CD14-positive monocyte (primary cell): ENCODE results near the gene HCFC2. TPM values are rescaled to one million over a fixed set of nuclear protein-coding genes. Genes with fewer than 3 reads are reported as not detected.

Source experiments
- DNase-seq, 3 donors: peaks; one replicate each; pipeline ENCODE4 v3.0.0-alpha.2; 2011 to 2022
- H2AFZ ChIP-seq: 2 replicates; pipeline ENCODE4 v1.6.0; 2012; ENCODE audit warnings: mild to moderate bottlenecking, low read depth, low read length, inconsistent platforms; ENCODE audit not compliant: insufficient read depth, poor library complexity, severe bottlenecking
- H3K27ac ChIP-seq, 2 donors: 1 replicate in 1 of 2; 2 replicates in 1 of 2; pipeline ENCODE4 v1.5.1; 2012 to 2013; ENCODE audit warnings: low read length in 2 of 2, control low read depth in 1 of 2, inconsistent platforms in 1 of 2, low read depth in 1 of 2, mild to moderate bottlenecking in 1 of 2
- H3K27me3 ChIP-seq, 2 donors: one replicate each; pipeline versions ENCODE4 v1.6.0 to v1.6.1; 2011 to 2013; ENCODE audit warnings: low read length in 2 of 2; ENCODE audit not compliant: control insufficient read depth in 2 of 2, insufficient read depth in 2 of 2
- H3K36me3 ChIP-seq, 2 donors: replicated peaks in 1 of 2; 1 replicate in 1 of 2; 2 replicates in 1 of 2; pipeline versions ENCODE4 v1.5.1 to v1.6.1; 2012 to 2013; ENCODE audit warnings: low read length in 2 of 2, control low read depth in 1 of 2, inconsistent platforms in 1 of 2, mild to moderate bottlenecking in 1 of 2; ENCODE audit not compliant: insufficient read depth in 2 of 2, control insufficient read depth in 1 of 2
- H3K4me1 ChIP-seq, 2 donors: 1 replicate in 1 of 2; 2 replicates in 1 of 2; pipeline versions ENCODE4 v1.5.1 to v1.6.1; 2012 to 2013; ENCODE audit warnings: low read length in 2 of 2, control low read depth in 1 of 2, inconsistent platforms in 1 of 2, mild to moderate bottlenecking in 1 of 2, moderate library complexity in 1 of 2; ENCODE audit not compliant: insufficient read depth in 2 of 2, control insufficient read depth in 1 of 2
- H3K4me2 ChIP-seq: replicated peaks from 2 replicates; pipeline ENCODE3; 2012; ENCODE audit warnings: low read length, moderate library complexity, mild to moderate bottlenecking; ENCODE audit not compliant: poor library complexity, severe bottlenecking; ENCODE audit errors: extremely low read depth
- H3K4me3 ChIP-seq, 3 experiments: fragments of 200-600 bp in 1 of 3; sonication (generic) in 1 of 3; replicated peaks in 1 of 3; 1 replicate in 2 of 3; 2 replicates in 1 of 3; pipeline ENCODE4 v1.5.1; 2011 to 2013; ENCODE audit warnings: low read length in 3 of 3, mild to moderate bottlenecking in 3 of 3, control low read depth in 2 of 3, low read depth in 2 of 3, inconsistent platforms in 1 of 3, moderate library complexity in 1 of 3
- H3K79me2 ChIP-seq: 2 replicates; pipeline ENCODE4 v1.6.0; 2012; ENCODE audit warnings: mild to moderate bottlenecking, control low read depth, inconsistent platforms, low read length, moderate library complexity; ENCODE audit not compliant: insufficient read depth
- H3K9ac ChIP-seq: 2 replicates; pipeline ENCODE4 v1.6.0; 2017; ENCODE audit warnings: low read length, mild to moderate bottlenecking; ENCODE audit not compliant: insufficient read depth, poor library complexity, severe bottlenecking
- H3K9me3 ChIP-seq, 2 donors: replicated peaks in 1 of 2; 1 replicate in 1 of 2; 2 replicates in 1 of 2; pipeline versions ENCODE4 v1.5.1 to v1.6.1; 2012 to 2013; ENCODE audit warnings: low read length in 2 of 2, control low read depth in 1 of 2; ENCODE audit not compliant: control insufficient read depth in 1 of 2, insufficient read depth in 1 of 2
- H4K20me1 ChIP-seq: 2 replicates; pipeline ENCODE4 v1.6.0; 2012; ENCODE audit warnings: mild to moderate bottlenecking, low read length, control low read depth, moderate library complexity; ENCODE audit not compliant: insufficient read depth
- H3K27ac Mint-ChIP-seq, 7 donors: one replicate each; pipeline ENCODE4 v1.8.0; 2020; ENCODE audit warnings: mild to moderate bottlenecking in 7 of 7, mixed read lengths in 7 of 7, moderate library complexity in 6 of 7, inconsistent platforms in 2 of 7
- H3K27me3 Mint-ChIP-seq, 3 donors: one replicate each; pipeline ENCODE4 v1.8.0; 2021 to 2022; ENCODE audit warnings: low read depth in 3 of 3, mild to moderate bottlenecking in 3 of 3, mixed read lengths in 3 of 3, moderate library complexity in 3 of 3, inconsistent platforms in 1 of 3
- H3K36me3 Mint-ChIP-seq, 2 donors: one replicate each; pipeline ENCODE4 v1.8.0; 2020; ENCODE audit warnings: mixed read lengths in 2 of 2, inconsistent platforms in 1 of 2, mild to moderate bottlenecking in 1 of 2
- H3K4me1 Mint-ChIP-seq: one replicate; pipeline ENCODE4 v1.8.0; 2020; ENCODE audit warnings: mild to moderate bottlenecking, mixed read lengths
- H3K4me3 Mint-ChIP-seq, 2 donors: one replicate each; pipeline ENCODE4 v1.8.0; 2020; ENCODE audit warnings: mild to moderate bottlenecking in 2 of 2, mixed read lengths in 2 of 2, moderate library complexity in 1 of 2
- H3K9me3 Mint-ChIP-seq, 7 donors: one replicate each; pipeline ENCODE4 v1.8.0; 2020 to 2022; ENCODE audit warnings: mixed read lengths in 7 of 7, mild to moderate bottlenecking in 6 of 7, moderate library complexity in 6 of 7, inconsistent platforms in 2 of 7
- WGBS: methylation state at CpG from one replicate; pipeline ENCODE4 v1.1.5; 2013; ENCODE audit warnings: missing lambda C conversion rate; ENCODE audit not compliant: insufficient coverage; 5-methylcytosine and 5-hydroxymethylcytosine counted together
- intact Hi-C, 2 donors: fragments of 100-400 bp; cut with micrococcal nuclease; formaldehyde crosslinking; loops; one replicate each; pipeline versions ENCODE4 v1.15.0 to v1.15.1; 2023
- polyA plus RNA-seq, 3 donors: library from polyadenylated mRNA; depleted of rRNA in 1 of 3; unstranded in 2 of 3; stranded (reverse) in 1 of 3; fragments of 300-500 nt in 2 of 3; fragments of >200 nt in 1 of 3; fragmentation: Illumina TruSeq in 2 of 3; gene quantifications; 1 replicate in 2 of 3; 2 replicates in 1 of 3; pipeline ENCODE4 v1.2.3, GENCODE V29; 2012 to 2021
- TF ChIP-seq, protein P1 (sequence below): fragments of 200-600 bp; IDR thresholded peaks from one replicate; pipeline ENCODE4 v1.8.0; 2022; ENCODE audit warnings: antibody characterized with exemption, mild to moderate bottlenecking

HCFC2 gene
- polyA plus RNA-seq, 3 donors: 3.3 to 8.7 (median 4.3) TPM

GRCh38 chr12:104054681-104055346 lies 9.5 kb upstream of the HCFC2 start:
- whole genome bisulfite sequencing: 95% methylated on average over 3 of the region's 4 CpGs
- intact Hi-C loops: no loop called here

DNA sequence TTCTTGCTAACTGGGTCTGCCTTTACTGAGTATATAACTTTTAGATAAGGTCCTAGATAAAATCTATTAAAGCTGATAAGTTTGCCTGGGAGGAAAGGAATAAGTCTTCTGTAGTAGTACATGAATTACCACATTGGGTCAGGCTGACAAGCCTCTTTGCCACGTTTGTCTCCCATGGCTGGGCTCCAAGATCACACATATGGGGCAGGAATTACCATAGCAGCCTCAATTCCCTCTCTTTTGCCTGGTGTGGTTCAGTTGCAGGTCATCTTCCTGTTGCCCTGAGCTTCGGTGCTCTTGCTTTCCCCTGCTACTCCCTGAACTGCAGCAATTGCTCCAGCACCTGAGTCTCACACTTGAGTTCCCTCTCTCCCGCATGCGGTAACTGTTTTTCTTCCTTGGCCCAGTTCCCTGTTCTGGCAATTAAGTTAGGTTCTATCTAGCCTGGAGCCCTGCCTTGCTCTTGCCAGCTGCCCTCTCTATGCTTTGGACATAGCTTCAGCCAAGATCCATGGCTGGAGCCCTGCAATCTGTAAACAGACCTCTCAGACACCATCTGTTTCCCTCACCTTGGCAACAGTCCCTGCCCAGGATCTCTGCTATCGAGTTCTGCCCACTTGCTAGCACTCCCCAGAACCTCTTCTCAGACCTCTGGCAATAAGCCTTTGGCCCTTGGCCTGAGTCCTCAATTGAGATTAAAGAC lies 8.5 kb upstream of the HCFC2 start:
- H3K27ac Mint-ChIP-seq: no peak overlapping the region
- H3K4me1 Mint-ChIP-seq: peaks cover 5% of the 10 kb centered on the region
- Histone ChIP-seq H3K4me3 (no peak overlapping the region), H3K9me3 (no peaks in the 10 kb centered on the region), H3K9ac (no peak overlapping the region), H3K27me3 (peaks cover 13 to 20% of the 10 kb centered on the region in 2 donors), H2AFZ (no peak overlapping the region), H3K36me3 (no peaks in the 10 kb centered on the region), H4K20me1 (no peaks in the 10 kb centered on the region), H3K79me2 (no peaks in the 10 kb centered on the region), H3K4me1 (no peaks in the 10 kb centered on the region), H3K27ac (no peak overlapping the region), H3K4me2 (no peak overlapping the region)
- no peak overlapping the region for H3K4me3 Mint-ChIP-seq
- intact Hi-C loops: no loop called here
- peaks cover 12 to 22% (median 17%) of the 10 kb centered on the region in 3 donors for H3K27me3 Mint-ChIP-seq
- no peaks in the 10 kb centered on the region for H3K36me3 Mint-ChIP-seq
- TF ChIP-seq, protein P1, sequence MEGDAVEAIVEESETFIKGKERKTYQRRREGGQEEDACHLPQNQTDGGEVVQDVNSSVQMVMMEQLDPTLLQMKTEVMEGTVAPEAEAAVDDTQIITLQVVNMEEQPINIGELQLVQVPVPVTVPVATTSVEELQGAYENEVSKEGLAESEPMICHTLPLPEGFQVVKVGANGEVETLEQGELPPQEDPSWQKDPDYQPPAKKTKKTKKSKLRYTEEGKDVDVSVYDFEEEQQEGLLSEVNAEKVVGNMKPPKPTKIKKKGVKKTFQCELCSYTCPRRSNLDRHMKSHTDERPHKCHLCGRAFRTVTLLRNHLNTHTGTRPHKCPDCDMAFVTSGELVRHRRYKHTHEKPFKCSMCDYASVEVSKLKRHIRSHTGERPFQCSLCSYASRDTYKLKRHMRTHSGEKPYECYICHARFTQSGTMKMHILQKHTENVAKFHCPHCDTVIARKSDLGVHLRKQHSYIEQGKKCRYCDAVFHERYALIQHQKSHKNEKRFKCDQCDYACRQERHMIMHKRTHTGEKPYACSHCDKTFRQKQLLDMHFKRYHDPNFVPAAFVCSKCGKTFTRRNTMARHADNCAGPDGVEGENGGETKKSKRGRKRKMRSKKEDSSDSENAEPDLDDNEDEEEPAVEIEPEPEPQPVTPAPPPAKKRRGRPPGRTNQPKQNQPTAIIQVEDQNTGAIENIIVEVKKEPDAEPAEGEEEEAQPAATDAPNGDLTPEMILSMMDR: no peak
- DNase-seq: no peak
- H3K9me3 Mint-ChIP-seq: peaks cover 0 to 3% (median 0%) of the 10 kb centered on the region in 7 donors
- WGBS: 67% methylated on average over 4 of the region's 5 CpGs

More at GRCh38 chr12:104054681-104055346, 9.5 kb upstream of the HCFC2 start:
- Histone ChIP-seq H3K36me3 (no peaks in the 10 kb centered on the region), H3K4me3 (no peak overlapping the region), H2AFZ (no peak overlapping the region), H4K20me1 (no peaks in the 10 kb centered on the region), H3K27ac (no peak overlapping the region), H3K4me2 (no peak overlapping the region), H3K27me3 (peaks cover 22 to 28% of the 10 kb centered on the region in 2 donors), H3K9ac (no peak overlapping the region), H3K4me1 (peaks cover 0 to 5% of the 10 kb centered on the region in 2 donors), H3K79me2 (no peaks in the 10 kb centered on the region), H3K9me3 (no peaks in the 10 kb centered on the region)
- no peaks in the 10 kb centered on the region for H3K36me3 Mint-ChIP-seq
- DNase-seq: no peak
- H3K4me3 Mint-ChIP-seq: no peak overlapping the region
- TF ChIP-seq, protein P1: no peak
- H3K27ac Mint-ChIP-seq: no peak overlapping the region
- H3K9me3 Mint-ChIP-seq: peaks cover 0 to 3% (median 0%) of the 10 kb centered on the region in 7 donors
- peaks cover 8% of the 10 kb centered on the region for H3K4me1 Mint-ChIP-seq
- peaks cover 20 to 28% (median 24%) of the 10 kb centered on the region in 3 donors for H3K27me3 Mint-ChIP-seq
